AG04450 (cell line): ENCODE results near the gene SLC2A8. TPM values are rescaled to one million over a fixed set of nuclear protein-coding genes. Genes with fewer than 3 reads are reported as not detected.

Experiments
- CTCF ChIA-PET: fragments of 300-600, 350-600 bp; formaldehyde crosslinking; extraction: SDS; loops from one replicate; lab custom pipeline; 2022; ENCODE audit warnings: antibody characterized with exemption, inconsistent platforms; lab: Charles Lee
- POLR2A ChIA-PET: fragments of 350-600 bp; formaldehyde crosslinking; extraction: SDS; loops from one replicate; lab custom pipeline; 2021; ENCODE audit warnings: antibody characterized with exemption, inconsistent platforms; lab: Yijun Ruan, JAX
- DNase-seq: peaks from one replicate; pipeline ENCODE4 v3.0.0-alpha.2; 2011; ENCODE audit warnings: low read depth, low spot score
- H3K27ac ChIP-seq: one replicate; pipeline ENCODE4 v1.5.1; 2012; ENCODE audit warnings: low read depth, low read length, control low read depth
- H3K27me3 ChIP-seq: one replicate; pipeline ENCODE4 v1.6.0; 2012; ENCODE audit warnings: low read length; ENCODE audit not compliant: control insufficient read depth, insufficient read depth
- H3K4me3 ChIP-seq: 2 replicates; pipeline ENCODE4 v1.5.1; 2011; ENCODE audit warnings: mild to moderate bottlenecking, low read depth, low read length, control low read depth
- H3K9me3 ChIP-seq: 2 replicates; pipeline ENCODE4 v1.5.1; 2012; ENCODE audit warnings: low read length; ENCODE audit not compliant: control insufficient read depth, insufficient read depth
- polyA plus RNA-seq: library from polyadenylated mRNA; depleted of rRNA; stranded (reverse); fragments of >200 nt; gene quantifications from 2 replicates; pipeline ENCODE4 v1.2.3, GENCODE V29; 2011
- TF ChIP-seq, protein P1 (sequence below): IDR thresholded peaks from 2 replicates; pipeline ENCODE4 v1.5.1; 2011; ENCODE audit warnings: low read depth, low read length, control low read depth, inconsistent platforms

The SLC2A8 gene
- polyA plus RNA-seq, 1 experiment = 6.3 TPM

DNA sequence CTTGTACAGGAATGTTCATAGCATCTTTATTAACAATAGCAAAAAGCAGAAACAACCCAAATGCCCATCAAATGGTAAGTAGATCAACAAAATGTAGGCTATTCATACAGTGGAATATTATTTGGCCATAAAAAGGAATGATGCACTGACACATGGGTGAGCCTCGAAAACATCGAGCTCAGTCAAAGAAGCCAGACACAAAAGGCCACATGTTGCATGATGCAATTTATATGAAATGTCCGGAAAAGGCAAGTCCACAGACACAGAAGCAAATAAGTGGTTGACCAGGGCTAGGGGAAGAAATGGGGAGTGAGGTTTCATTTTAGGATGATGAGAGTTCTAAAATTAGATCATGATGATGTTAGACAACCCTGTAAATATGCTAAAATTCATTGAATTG is 16.5 kb upstream of the SLC2A8 start:
- 0 out of 2 replicates have a peak, but pooled peaks cover 2% of the 10 kb centered on the region for H3K9me3 ChIP-seq
- H3K27ac ChIP-seq = no peak overlapping the region
- TF ChIP-seq, protein P1, sequence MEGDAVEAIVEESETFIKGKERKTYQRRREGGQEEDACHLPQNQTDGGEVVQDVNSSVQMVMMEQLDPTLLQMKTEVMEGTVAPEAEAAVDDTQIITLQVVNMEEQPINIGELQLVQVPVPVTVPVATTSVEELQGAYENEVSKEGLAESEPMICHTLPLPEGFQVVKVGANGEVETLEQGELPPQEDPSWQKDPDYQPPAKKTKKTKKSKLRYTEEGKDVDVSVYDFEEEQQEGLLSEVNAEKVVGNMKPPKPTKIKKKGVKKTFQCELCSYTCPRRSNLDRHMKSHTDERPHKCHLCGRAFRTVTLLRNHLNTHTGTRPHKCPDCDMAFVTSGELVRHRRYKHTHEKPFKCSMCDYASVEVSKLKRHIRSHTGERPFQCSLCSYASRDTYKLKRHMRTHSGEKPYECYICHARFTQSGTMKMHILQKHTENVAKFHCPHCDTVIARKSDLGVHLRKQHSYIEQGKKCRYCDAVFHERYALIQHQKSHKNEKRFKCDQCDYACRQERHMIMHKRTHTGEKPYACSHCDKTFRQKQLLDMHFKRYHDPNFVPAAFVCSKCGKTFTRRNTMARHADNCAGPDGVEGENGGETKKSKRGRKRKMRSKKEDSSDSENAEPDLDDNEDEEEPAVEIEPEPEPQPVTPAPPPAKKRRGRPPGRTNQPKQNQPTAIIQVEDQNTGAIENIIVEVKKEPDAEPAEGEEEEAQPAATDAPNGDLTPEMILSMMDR = no peak
- peaks cover 16% of the 10 kb centered on the region for H3K27me3 ChIP-seq
- H3K4me3 ChIP-seq = no peak overlapping the region
- ChIA-PET POLR2A (interaction anchor here (1.3 kb wide), 1 partner anchor 16 kb away, joined by 3 read pairs; the partner anchor contains the start of gene SLC2A8), CTCF (interaction anchor here (1.0 kb wide), 2 partner anchors 9 to 68 kb away, joined by 3 to 4 read pairs; no protein-coding TSS in a partner anchor)
- no peak for DNase-seq

GRCh38 chr9:127382541-127382940 is 14.4 kb upstream of the SLC2A8 start:
- 0 out of 2 replicates have a peak, but pooled peaks cover 2% of the 10 kb centered on the region for H3K9me3 ChIP-seq
- no peak overlapping the region for H3K4me3 ChIP-seq
- DNase-seq = no peak
- no peak overlapping the region for H3K27ac ChIP-seq
- TF ChIP-seq, protein P1 = no peak
- peaks cover 16% of the 10 kb centered on the region for H3K27me3 ChIP-seq
- ChIA-PET POLR2A (no interaction called here), CTCF (interaction anchor here (0.6 kb wide), 1 partner anchor 131 kb away, joined by 4 read pairs; no protein-coding TSS in a partner anchor)

DNA sequence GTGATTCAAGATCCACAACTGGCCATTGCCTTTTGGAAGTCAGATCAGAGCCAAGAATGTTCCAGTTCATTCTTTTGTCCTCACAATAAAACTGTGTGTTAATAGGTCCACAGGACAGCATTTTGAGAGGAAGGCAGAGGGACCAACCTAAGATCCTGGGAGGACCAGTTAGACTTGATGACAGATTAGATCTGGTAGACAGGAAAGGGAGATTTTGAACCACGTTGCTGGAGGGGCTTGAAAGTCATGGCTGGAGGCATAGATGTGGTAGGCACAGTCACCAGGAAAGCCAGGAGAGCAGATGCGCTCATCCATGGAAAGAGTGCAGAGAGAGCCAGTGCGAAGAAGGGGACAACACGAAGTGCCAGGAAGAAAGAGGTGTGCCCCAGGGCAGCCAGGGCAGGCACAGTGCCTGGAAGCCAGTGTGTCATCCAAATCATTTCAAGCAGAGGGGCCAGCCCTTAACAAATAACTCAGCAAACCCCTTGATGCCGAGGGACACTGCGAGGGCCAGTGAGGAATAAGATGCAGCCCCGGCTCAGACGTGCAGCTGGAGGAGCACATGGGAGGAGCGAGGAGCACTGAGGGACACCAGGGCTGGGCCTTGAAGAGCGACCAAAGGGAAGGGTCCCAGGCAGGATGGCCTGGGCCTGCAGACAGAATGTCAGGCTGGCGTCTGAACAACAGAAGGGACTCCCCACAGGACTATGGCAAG is 12.8 kb upstream of the SLC2A8 start:
- ChIA-PET POLR2A (no interaction called here), CTCF (no interaction called here)
- H3K9me3 ChIP-seq = no peaks in the 10 kb centered on the region
- peaks cover 16% of the 10 kb centered on the region for H3K27me3 ChIP-seq
- no peak overlapping the region for H3K27ac ChIP-seq
- no peak for DNase-seq
- TF ChIP-seq, protein P1 = no peak
- H3K4me3 ChIP-seq = no peak overlapping the region

- Histone ChIP-seq H3K4me3 (no peak overlapping the region), H3K27ac (no peak overlapping the region), H3K27me3 (peaks cover 16% of the 10 kb centered on the region), H3K9me3 (no peaks in the 10 kb centered on the region)
- POLR2A ChIA-PET = no interaction called here
- CTCF ChIA-PET = no interaction called here
- TF ChIP-seq, protein P1 = no peak
- no peak for DNase-seq
These were observed 12.1 kb upstream of the SLC2A8 start for GRCh38 chr9:127384901-127385300.

DNA sequence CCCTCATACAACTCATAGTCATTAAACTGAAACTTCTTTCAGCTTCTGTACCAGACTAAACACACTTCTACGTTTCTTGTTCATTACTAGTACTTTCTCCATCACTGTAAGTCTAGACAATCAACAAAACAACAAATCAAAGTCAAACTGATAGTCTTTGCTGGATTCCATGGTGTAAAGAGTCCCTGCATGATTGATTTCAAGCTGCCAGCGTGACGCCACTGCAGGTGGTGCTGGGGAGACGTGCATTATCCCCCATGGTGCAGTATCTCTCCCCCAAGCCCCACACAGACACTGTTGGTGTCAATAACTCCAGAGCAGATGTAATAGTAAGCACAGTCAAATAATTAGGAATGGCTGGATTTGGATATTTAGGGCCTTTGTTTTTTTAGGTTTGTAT is 10.7 kb upstream of the SLC2A8 start:
- Histone ChIP-seq H3K27me3 (peaks cover 14% of the 10 kb centered on the region), H3K27ac (no peak overlapping the region), H3K4me3 (no peak overlapping the region), H3K9me3 (no peaks in the 10 kb centered on the region)
- TF ChIP-seq, protein P1 = no peak
- ChIA-PET POLR2A (no interaction called here), CTCF (no interaction called here)
- no peak for DNase-seq
